ENCODE data around the gene RSKR.

GRCh38 chr17:28612936-28613872 is 781 bp downstream of the RSKR start:
- no peak for TF ChIP-seq POLR2AphosphoS5 (IDR thresholded peaks at IDR 0.05; ENCODE audit: borderline replicate concordance, low read depth, low read length)
- no peak for TF ChIP-seq EZH2 (IDR thresholded peaks at IDR 0.05)

Measured in SK-N-MC (cell line).